ENCODE results near the gene ELF5.

- TF ChIP-seq CTCF (conservative IDR thresholded peaks at IDR 0.05) = no peak
- no peak for TF ChIP-seq ZFX (IDR thresholded peaks at IDR 0.05)
Measured at GRCh38 chr11:34525888-34526657, 12.5 kb upstream of the ELF5 start.

Data from C4-2B (cell line).